Germinal center (tissue), 1 donor: ENCODE measurements around the gene SCN1A.
"Not testable (repeated sequence)": the region's sequence is repeated elsewhere in the genome, so short reads cannot be mapped to it uniquely, and the experiment has no call there.

Experiments
- DNase-seq: peaks from one replicate; pipeline ENCODE4 v3.0.0; 2012; ENCODE audit warnings: mixed read lengths, low spot score

Gene SCN1A

GRCh38 chr2:166135152-166135848 is 7.5 kb upstream of the SCN1A start:
- no peak for DNase-seq

GRCh38 chr2:166134252-166135151 is 6.7 kb upstream of the SCN1A start:
- DNase-seq, result no peak

- no peak for DNase-seq
Observed at GRCh38 chr2:166133653-166134052, 5.8 kb upstream of the SCN1A start.

- DNase-seq, result no peak
Observed at GRCh38 chr2:166128156-166128505, 311 bp upstream of the SCN1A start.

- DNase-seq, result no peak
Observed at GRCh38 chr2:166126007-166126639, 1.7 kb downstream of the SCN1A start.

GRCh38 chr2:166125557-166125956 is 2.3 kb downstream of the SCN1A start:
- no peak for DNase-seq

GRCh38 chr2:166118180-166118579 is 9.6 kb downstream of the SCN1A start:
- DNase-seq, result no peak

- no peak for DNase-seq
Observed at GRCh38 chr2:166117491-166117890, 10.3 kb downstream of the SCN1A start.

- DNase-seq, result no peak
Observed at GRCh38 chr2:166115589-166115988, 12.2 kb downstream of the SCN1A start.

- DNase-seq, result no peak
Observed at GRCh38 chr2:166112193-166112605, 15.6 kb downstream of the SCN1A start.

- no peak for DNase-seq
Observed at GRCh38 chr2:166106431-166107015, 21.3 kb downstream of the SCN1A start.

GRCh38 chr2:166104773-166105172 is 23.0 kb downstream of the SCN1A start:
- no peak for DNase-seq

- no peak for DNase-seq
Observed at GRCh38 chr2:166104084-166104483, 23.7 kb downstream of the SCN1A start.

- not testable (repeated sequence) for DNase-seq
Observed at GRCh38 chr2:166103277-166103676, 24.5 kb downstream of the SCN1A start.

- no peak for DNase-seq
Observed at GRCh38 chr2:166094325-166094724, 33.5 kb downstream of the SCN1A start.

- DNase-seq, result no peak
Observed at GRCh38 chr2:166092889-166093288, 34.9 kb downstream of the SCN1A start.

- no peak for DNase-seq
Observed at GRCh38 chr2:166091439-166091838, 36.4 kb downstream of the SCN1A start.

- no peak for DNase-seq
Observed at GRCh38 chr2:166090908-166091307, 36.9 kb downstream of the SCN1A start.

GRCh38 chr2:166090346-166090745 is 37.5 kb downstream of the SCN1A start:
- DNase-seq, result no peak

- no peak for DNase-seq
Observed at GRCh38 chr2:166088634-166089033, 39.2 kb downstream of the SCN1A start.

- no peak for DNase-seq
Observed at GRCh38 chr2:166084301-166084700, 43.5 kb downstream of the SCN1A start.

- DNase-seq, result no peak
Observed at GRCh38 chr2:166082736-166083135, 45.1 kb downstream of the SCN1A start.

GRCh38 chr2:166081852-166082251 is 46.0 kb downstream of the SCN1A start:
- DNase-seq, result no peak
